Activated naive CD8-positive, alpha-beta T cell treated with anti-CD3 and anti-CD28 coated beads, Interleukin-2, amount 50 U/mL, for 24 hours (primary cell): ENCODE measurements around the gene MIER3.

ENCODE experiments used
- ATAC-seq: fragments of 150-1000 bp; cut with Tn5 transposase; one replicate; pipeline ENCODE4 v1.10.0; 2021
- DNase-seq: peaks from one replicate; pipeline ENCODE4 v3.0.0; 2021
- H3K27ac Mint-ChIP-seq: one replicate; pipeline ENCODE4 v1.8.0; 2021; ENCODE audit warnings: mild to moderate bottlenecking, mixed read lengths
- H3K27me3 Mint-ChIP-seq: one replicate; pipeline ENCODE4 v1.8.0; 2021; ENCODE audit warnings: mixed read lengths
- H3K36me3 Mint-ChIP-seq: one replicate; pipeline ENCODE4 v1.8.0; 2021; ENCODE audit warnings: low read depth, mixed read lengths
- H3K4me1 Mint-ChIP-seq: one replicate; pipeline ENCODE4 v1.8.0; 2021; ENCODE audit warnings: mixed read lengths
- H3K4me3 Mint-ChIP-seq: one replicate; pipeline ENCODE4 v1.8.0; 2021; ENCODE audit warnings: mild to moderate bottlenecking, moderate library complexity, mixed read lengths
- H3K9me3 Mint-ChIP-seq: one replicate; pipeline ENCODE4 v1.8.0; 2021; ENCODE audit warnings: mixed read lengths

MIER3 gene

GRCh38 chr5:56977021-56977420 is 25.1 kb upstream of the MIER3 start:
- Mint-ChIP-seq H3K27me3 (no peaks in the 10 kb centered on the region), H3K9me3 (no peaks in the 10 kb centered on the region), H3K27ac (no peak overlapping the region), H3K36me3 (no peaks in the 10 kb centered on the region), H3K4me1 (no peaks in the 10 kb centered on the region), H3K4me3 (no peak overlapping the region)
- no peak for ATAC-seq
- no peak for DNase-seq

GRCh38 chr5:56974241-56974640 is 22.3 kb upstream of the MIER3 start:
- no peak overlapping the region for H3K4me3 Mint-ChIP-seq
- no peak overlapping the region for H3K27ac Mint-ChIP-seq
- H3K9me3 Mint-ChIP-seq: no peaks in the 10 kb centered on the region
- ATAC-seq (no peak), DNase-seq (no peak)
- peaks cover 3% of the 10 kb centered on the region for H3K27me3 Mint-ChIP-seq
- H3K4me1 Mint-ChIP-seq: no peaks in the 10 kb centered on the region
- no peaks in the 10 kb centered on the region for H3K36me3 Mint-ChIP-seq

- Mint-ChIP-seq H3K27ac (no peak overlapping the region), H3K4me3 (no peak overlapping the region), H3K4me1 (no peaks in the 10 kb centered on the region), H3K36me3 (no peaks in the 10 kb centered on the region), H3K9me3 (no peaks in the 10 kb centered on the region), H3K27me3 (peaks cover 3% of the 10 kb centered on the region)
- DNase-seq: no peak
- ATAC-seq: no peak
Measured at GRCh38 chr5:56973473-56973872, 21.6 kb upstream of the MIER3 start.

- no peak for ATAC-seq
- H3K4me1 Mint-ChIP-seq: no peaks in the 10 kb centered on the region
- H3K4me3 Mint-ChIP-seq: no peak overlapping the region
- peaks cover 3% of the 10 kb centered on the region for H3K27me3 Mint-ChIP-seq
- H3K27ac Mint-ChIP-seq: no peak overlapping the region
- H3K9me3 Mint-ChIP-seq: no peaks in the 10 kb centered on the region
- no peaks in the 10 kb centered on the region for H3K36me3 Mint-ChIP-seq
- no peak for DNase-seq
Measured at GRCh38 chr5:56971275-56971674, 19.4 kb upstream of the MIER3 start.

GRCh38 chr5:56964173-56964572 is 12.2 kb upstream of the MIER3 start:
- ATAC-seq (no peak), DNase-seq (no peak)
- Mint-ChIP-seq H3K27ac (no peak overlapping the region), H3K36me3 (no peaks in the 10 kb centered on the region), H3K9me3 (no peaks in the 10 kb centered on the region), H3K4me1 (no peaks in the 10 kb centered on the region), H3K27me3 (peaks cover 21% of the 10 kb centered on the region), H3K4me3 (no peak overlapping the region)

- Mint-ChIP-seq H3K27me3 (peaks cover 24% of the 10 kb centered on the region), H3K27ac (no peak overlapping the region), H3K4me3 (no peak overlapping the region), H3K4me1 (no peaks in the 10 kb centered on the region), H3K9me3 (no peaks in the 10 kb centered on the region), H3K36me3 (no peaks in the 10 kb centered on the region)
- no peak for ATAC-seq
- no peak for DNase-seq
Measured at GRCh38 chr5:56963246-56963645, 11.3 kb upstream of the MIER3 start.

- Mint-ChIP-seq H3K4me3 (no peak overlapping the region), H3K27ac (no peak overlapping the region), H3K4me1 (no peaks in the 10 kb centered on the region), H3K9me3 (no peaks in the 10 kb centered on the region), H3K36me3 (no peaks in the 10 kb centered on the region), H3K27me3 (peaks cover 26% of the 10 kb centered on the region)
- ATAC-seq (no peak), DNase-seq (no peak)
Measured at GRCh38 chr5:56962286-56962685, 10.4 kb upstream of the MIER3 start.

GRCh38 chr5:56961746-56962145 is 9.8 kb upstream of the MIER3 start:
- H3K4me3 Mint-ChIP-seq: no peak overlapping the region
- ATAC-seq (no peak), DNase-seq (no peak)
- no peaks in the 10 kb centered on the region for H3K4me1 Mint-ChIP-seq
- H3K36me3 Mint-ChIP-seq: no peaks in the 10 kb centered on the region
- H3K27ac Mint-ChIP-seq: no peak overlapping the region
- H3K27me3 Mint-ChIP-seq: peaks cover 27% of the 10 kb centered on the region
- no peaks in the 10 kb centered on the region for H3K9me3 Mint-ChIP-seq

GRCh38 chr5:56959326-56959725 is 7.4 kb upstream of the MIER3 start:
- Mint-ChIP-seq H3K36me3 (no peaks in the 10 kb centered on the region), H3K27ac (no peak overlapping the region), H3K4me1 (no peaks in the 10 kb centered on the region), H3K4me3 (no peak overlapping the region), H3K9me3 (no peaks in the 10 kb centered on the region), H3K27me3 (peaks cover 38% of the 10 kb centered on the region)
- DNase-seq: no peak
- no peak for ATAC-seq

GRCh38 chr5:56958595-56958994 is 6.7 kb upstream of the MIER3 start:
- ATAC-seq: no peak
- Mint-ChIP-seq H3K27ac (no peak overlapping the region), H3K36me3 (no peaks in the 10 kb centered on the region), H3K9me3 (no peaks in the 10 kb centered on the region), H3K4me1 (no peaks in the 10 kb centered on the region), H3K27me3 (peaks cover 43% of the 10 kb centered on the region), H3K4me3 (no peak overlapping the region)
- DNase-seq: no peak

- ATAC-seq: no peak
- Mint-ChIP-seq H3K4me3 (no peak overlapping the region), H3K4me1 (peaks cover 23% of the 10 kb centered on the region), H3K27me3 (peaks cover 36% of the 10 kb centered on the region), H3K27ac (no peak overlapping the region), H3K9me3 (no peaks in the 10 kb centered on the region), H3K36me3 (peaks cover 5% of the 10 kb centered on the region)
- DNase-seq: no peak
Measured at GRCh38 chr5:56954262-56954661, 2.3 kb upstream of the MIER3 start.

- Mint-ChIP-seq H3K36me3 (peaks cover 12% of the 10 kb centered on the region), H3K27me3 (peaks cover 26% of the 10 kb centered on the region), H3K27ac (peak overlapping the region; percentile 77), H3K4me1 (peaks cover 23% of the 10 kb centered on the region), H3K4me3 (peak overlapping the region; percentile 90), H3K9me3 (no peaks in the 10 kb centered on the region)
- ATAC-seq: peak; percentile 30
- DNase-seq: peak; percentile 22
Measured at GRCh38 chr5:56951126-56951945, 587 bp downstream of the MIER3 start.

- Mint-ChIP-seq H3K4me1 (peaks cover 23% of the 10 kb centered on the region), H3K27ac (peak overlapping the region; percentile 77), H3K4me3 (peak overlapping the region; percentile 90), H3K27me3 (peaks cover 24% of the 10 kb centered on the region), H3K36me3 (peaks cover 16% of the 10 kb centered on the region), H3K9me3 (no peaks in the 10 kb centered on the region)
- ATAC-seq: peak; percentile 62
- DNase-seq: peak; percentile 62
Measured at GRCh38 chr5:56950626-56951125, 1.2 kb downstream of the MIER3 start.

GRCh38 chr5:56947052-56947451 is 4.9 kb downstream of the MIER3 start:
- no peak overlapping the region for H3K27ac Mint-ChIP-seq
- H3K36me3 Mint-ChIP-seq: peaks cover 35% of the 10 kb centered on the region
- no peak for DNase-seq
- ATAC-seq: no peak
- H3K9me3 Mint-ChIP-seq: no peaks in the 10 kb centered on the region
- no peaks in the 10 kb centered on the region for H3K27me3 Mint-ChIP-seq
- no peak overlapping the region for H3K4me3 Mint-ChIP-seq
- peaks cover 14% of the 10 kb centered on the region for H3K4me1 Mint-ChIP-seq

- Mint-ChIP-seq H3K36me3 (peaks cover 46% of the 10 kb centered on the region), H3K4me3 (no peak overlapping the region), H3K9me3 (no peaks in the 10 kb centered on the region), H3K4me1 (no peaks in the 10 kb centered on the region), H3K27ac (no peak overlapping the region), H3K27me3 (no peaks in the 10 kb centered on the region)
- no peak for DNase-seq
- no peak for ATAC-seq
Measured at GRCh38 chr5:56941981-56942380, 9.9 kb downstream of the MIER3 start.
